ENCODE measurements around the gene CELF2.

DNA sequence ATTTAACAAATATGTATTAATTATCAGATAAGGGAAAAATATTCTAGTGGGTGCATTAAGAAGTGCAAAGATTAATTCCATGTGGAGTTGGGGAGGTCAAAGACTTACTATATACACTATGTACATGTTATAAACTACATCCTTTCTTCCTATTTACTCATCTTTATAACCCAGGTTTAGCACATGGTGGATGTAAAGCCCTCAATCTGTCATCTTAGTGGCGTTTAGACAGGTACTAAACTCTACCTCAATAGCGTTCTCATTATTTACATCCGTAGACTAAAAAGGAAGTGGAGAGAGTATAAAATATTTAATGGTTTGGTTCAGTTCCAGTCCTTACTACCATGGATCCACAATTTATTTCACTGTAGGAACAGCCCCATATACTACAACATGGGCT lies 14.8 kb upstream of the CELF2 start:
- TF ChIP-seq, protein P1, sequence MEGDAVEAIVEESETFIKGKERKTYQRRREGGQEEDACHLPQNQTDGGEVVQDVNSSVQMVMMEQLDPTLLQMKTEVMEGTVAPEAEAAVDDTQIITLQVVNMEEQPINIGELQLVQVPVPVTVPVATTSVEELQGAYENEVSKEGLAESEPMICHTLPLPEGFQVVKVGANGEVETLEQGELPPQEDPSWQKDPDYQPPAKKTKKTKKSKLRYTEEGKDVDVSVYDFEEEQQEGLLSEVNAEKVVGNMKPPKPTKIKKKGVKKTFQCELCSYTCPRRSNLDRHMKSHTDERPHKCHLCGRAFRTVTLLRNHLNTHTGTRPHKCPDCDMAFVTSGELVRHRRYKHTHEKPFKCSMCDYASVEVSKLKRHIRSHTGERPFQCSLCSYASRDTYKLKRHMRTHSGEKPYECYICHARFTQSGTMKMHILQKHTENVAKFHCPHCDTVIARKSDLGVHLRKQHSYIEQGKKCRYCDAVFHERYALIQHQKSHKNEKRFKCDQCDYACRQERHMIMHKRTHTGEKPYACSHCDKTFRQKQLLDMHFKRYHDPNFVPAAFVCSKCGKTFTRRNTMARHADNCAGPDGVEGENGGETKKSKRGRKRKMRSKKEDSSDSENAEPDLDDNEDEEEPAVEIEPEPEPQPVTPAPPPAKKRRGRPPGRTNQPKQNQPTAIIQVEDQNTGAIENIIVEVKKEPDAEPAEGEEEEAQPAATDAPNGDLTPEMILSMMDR (IDR thresholded peaks at IDR 0.05) = no peak
- TF ChIP-seq EP300 (IDR thresholded peaks at IDR 0.05) (no peak), POLR2A (IDR thresholded peaks at IDR 0.05) (no peak)
